Ovary (tissue), 9 donors: Measurements from ENCODE around the gene WWTR1. TPM values are rescaled to one million over a fixed set of nuclear protein-coding genes. Genes with fewer than 3 reads are reported as not detected.
A peak's percentile ranks its signal among the peaks of the same experiment; 100 is the strongest.

Experiments used
- DNase-seq, 5 donors: peaks; one replicate each; pipeline ENCODE4 v3.0.0-alpha.2; 2019 to 2020
- H3K27ac ChIP-seq, 2 donors: fragments of 200-600 bp; one replicate each; pipeline versions ENCODE4 v1.5.1 to v1.8.0; 2019 to 2022
- H3K27me3 ChIP-seq: fragments of 200-600 bp; one replicate; pipeline ENCODE4 v1.8.0; 2022
- H3K36me3 ChIP-seq: fragments of 200-600 bp; sonication (generic); one replicate; pipeline ENCODE4 v1.5.1; 2019
- H3K4me1 ChIP-seq: one replicate; pipeline ENCODE4 v1.8.1; 2013; ENCODE audit warnings: mild to moderate bottlenecking, moderate library complexity; ENCODE audit not compliant: insufficient read depth
- H3K4me3 ChIP-seq: fragments of 200-600 bp; sonication (generic); one replicate; pipeline ENCODE4 v1.5.1; 2017
- H3K9me3 ChIP-seq, 2 donors: fragments of 200-600 bp in 1 of 2; sonication (generic) in 1 of 2; one replicate each; pipeline versions ENCODE4 v1.5.1 to v1.8.1; 2013 to 2019; ENCODE audit warnings: mild to moderate bottlenecking in 1 of 2, moderate library complexity in 1 of 2
- CTCF ChIP-seq, 3 donors: fragments of 450-650 bp in 2 of 3; fragments of 200-600 bp in 1 of 3; IDR thresholded peaks; one replicate each; pipeline versions ENCODE4 v1.5.1 to v1.8.0; 2016 to 2022; ENCODE audit warnings: antibody characterized with exemption in 3 of 3, mild to moderate bottlenecking in 1 of 3
- EP300 ChIP-seq: sonication (generic); formaldehyde crosslinking; IDR thresholded peaks from one replicate; pipeline ENCODE4 v1.6.1; 2017; ENCODE audit warnings: antibody characterized with exemption
- POLR2A ChIP-seq: fragments of 450-650 bp; IDR thresholded peaks from one replicate; pipeline ENCODE4 v1.6.1; 2017; ENCODE audit warnings: antibody characterized with exemption, mild to moderate bottlenecking, moderate library complexity
- WGBS, 3 donors: extraction: QIAGEN DNeasy Blood & Tissue Kit in 1 of 3; methylation state at CpG; one replicate each; pipeline versions ENCODE4 v1.1.5 to v1.1.7; 2013 to 2017; 5-methylcytosine and 5-hydroxymethylcytosine counted together
- intact Hi-C, 4 donors: fragments of 100-400 bp; cut with DNase I; formaldehyde crosslinking; loops; one replicate each; pipeline versions ENCODE4 v1.11.0 to v1.15.1; 2022 to 2023
- polyA plus RNA-seq, 2 donors: library from polyadenylated mRNA; stranded (reverse); fragments of 200-250 nt in 1 of 2; fragments of 350-450 nt in 1 of 2; fragmentation: Illumina TruSeq in 1 of 2; extraction: RNeasy Lipid Tissue Mini Kit (QIAGEN cat#74804) in 1 of 2; gene quantifications; one replicate each; pipeline ENCODE4 v1.2.3, GENCODE V29; 2013 to 2014
- total RNA-seq, 7 donors: library from RNA; depleted of rRNA in 2 of 7; stranded (reverse); fragments of >200 nt in 2 of 7; fragmentation: NEBNext Ultra II Directional in 3 of 7; extraction: Animal tissue kit (Norgen Biotek cat#: 25700) in 3 of 7; gene quantifications; one replicate each; pipeline versions ENCODE4 v1.1.0 to v1.2.4, GENCODE V29; 2016 to 2023
- donor health status: DM: no; HTN: no; CAD: no; lungs with moderate emphysema.
- donor health status: DM: no; HTN: no; CAD: no.
- donor health status: Bipolar disorder and iron deficiency.
- donor health status: DM: yes; HTN: yes; CAD: no.
- donor health status: DM: no; HTN: no; CAD: no.
- donor health status: DM: yes; HTN: yes; CAD: no.

Gene WWTR1
- total and polyA plus RNA-seq, 9 donors, result 65.4 to 160 (median 96.4) TPM

GRCh38 chr3:149653564-149653963, 4.3 kb downstream of the WWTR1 start:
- DNase-seq, result no peak
- 44 to 62% (median 48%) methylated on average over 2 of the region's 2 CpGs for WGBS, 3 donors
- H3K36me3 ChIP-seq, result no peaks in the 10 kb centered on the region
- no peaks in the 10 kb centered on the region for H3K27me3 ChIP-seq
- peaks cover 15% of the 10 kb centered on the region for H3K4me1 ChIP-seq
- intact Hi-C loops, result loop anchor here (10.0 kb wide), 5 partner anchors 49 to 119 kb away; no protein-coding TSS in a partner anchor
- no peak overlapping the region for H3K27ac ChIP-seq
- H3K4me3 ChIP-seq, result peak overlapping the region; percentile 11
- no peaks in the 10 kb centered on the region for H3K9me3 ChIP-seq
- TF ChIP-seq POLR2A (no peak), EP300 (no peak), CTCF (IDR thresholded peaks at IDR 0.05) (no peak)

- Histone ChIP-seq H3K36me3 (no peaks in the 10 kb centered on the region), H3K27ac (no peak overlapping the region), H3K9me3 (no peaks in the 10 kb centered on the region), H3K4me1 (peaks cover 20% of the 10 kb centered on the region), H3K27me3 (no peaks in the 10 kb centered on the region), H3K4me3 (peak overlapping the region; percentile 11)
- intact Hi-C loops, result loop anchor here (10.0 kb wide), 5 partner anchors 48 to 118 kb away; no protein-coding TSS in a partner anchor
- DNase-seq, result no peak
- TF ChIP-seq EP300 (no peak), POLR2A (no peak), CTCF (IDR thresholded peaks at IDR 0.05) (no peak)
- WGBS, 3 donors, result 99% methylated on average over 1 of the region's 1 CpG
These were observed 4.7 kb downstream of the WWTR1 start for GRCh38 chr3:149653136-149653535.

- H3K27me3 ChIP-seq, result no peaks in the 10 kb centered on the region
- no peak for DNase-seq
- intact Hi-C loops, result loop anchor here (10.0 kb wide), 5 partner anchors 46 to 116 kb away; no protein-coding TSS in a partner anchor
- no peaks in the 10 kb centered on the region for H3K36me3 ChIP-seq
- H3K27ac ChIP-seq, result no peak overlapping the region
- WGBS, 3 donors, result 89 to 97% (median 94%) methylated on average over 1 of the region's 1 CpG
- H3K9me3 ChIP-seq, result no peaks in the 10 kb centered on the region
- H3K4me3 ChIP-seq, result no peak overlapping the region
- TF ChIP-seq POLR2A, result no peak
- no peak for TF ChIP-seq CTCF (IDR thresholded peaks at IDR 0.05)
- no peak for TF ChIP-seq EP300
- peaks cover 26% of the 10 kb centered on the region for H3K4me1 ChIP-seq
These were observed 7.0 kb downstream of the WWTR1 start for GRCh38 chr3:149650828-149651227.

GRCh38 chr3:149648525-149648924, 9.3 kb downstream of the WWTR1 start:
- no peak for TF ChIP-seq EP300
- no peak for TF ChIP-seq CTCF (IDR thresholded peaks at IDR 0.05)
- TF ChIP-seq POLR2A, result no peak
- intact Hi-C loops, result no loop called here
- 46 to 53% (median 48%) methylated on average over 3 of the region's 3 CpGs for WGBS, 3 donors
- H3K9me3 ChIP-seq, result no peaks in the 10 kb centered on the region
- H3K4me3 ChIP-seq, result no peak overlapping the region
- no peak overlapping the region for H3K27ac ChIP-seq
- H3K36me3 ChIP-seq, result no peaks in the 10 kb centered on the region
- no peaks in the 10 kb centered on the region for H3K27me3 ChIP-seq
- DNase-seq, result no peak
- peaks cover 26% of the 10 kb centered on the region for H3K4me1 ChIP-seq
